K562 treated with DMSO at 1 percent for 48 hours (cell line): ENCODE data around the gene TAPBP. TPM values are rescaled to one million over a fixed set of nuclear protein-coding genes. Genes with fewer than 3 reads are reported as not detected.

Experiments
- total RNA-seq: library from RNA; unstranded; fragments of 300-600 nt; gene quantifications from 2 replicates; pipeline ENCODE4 v1.2.3, GENCODE V29; 2022; ENCODE audit warnings: low replicate concordance; ENCODE audit errors: extremely low read depth

The TAPBP gene
- 231 TPM in 1 of 2 replicates, not detected in the other for total RNA-seq

GRCh38 chr6:33313709-33314514 lies at the start of gene TAPBP:
TSS of gene TAPBP (minus strand) at chr6:33314078. CDS start at chr6:33314041, 37 bp downstream.

GRCh38 chr6:33317669-33318425 lies 4.0 kb upstream of the TAPBP start, which contains the start of gene ZBTB22:
TSS of gene ZBTB22 (minus strand) at chr6:33317744. CDS start at chr6:33316916, 828 bp downstream.

GRCh38 chr6:33298773-33299236 lies 15.1 kb downstream of the TAPBP start, which contains the start of gene RGL2:
TSS of gene RGL2 (minus strand) at chr6:33298942. CDS start at chr6:33298610, 332 bp downstream.

GRCh38 chr6:33288921-33289783 lies 24.7 kb downstream of the TAPBP start, which contains the start of the genes PFDN6 and WDR46:
TSS of gene PFDN6 (plus strand) at chr6:33289601. CDS start at chr6:33289857, 256 bp downstream.
TSS of gene WDR46 (minus strand) at chr6:33289239. CDS start at chr6:33289170, 69 bp downstream.

GRCh38 chr6:33276864-33277662 lies 36.8 kb downstream of the TAPBP start, which contains the start of gene B3GALT4:
TSS of gene B3GALT4 (plus strand) at chr6:33277123. CDS start at chr6:33277420, 297 bp downstream.

GRCh38 chr6:33271468-33272274 lies 42.2 kb downstream of the TAPBP start, which contains the start of the genes RPS18 and VPS52:
TSS of gene RPS18 (plus strand) at chr6:33272075. CDS start at chr6:33272120, 45 bp downstream.
TSS of gene VPS52 (minus strand) at chr6:33271876. CDS start at chr6:33271675, 201 bp downstream.

Other genes with a start within 250 kb of the TAPBP start
- gene HLA-DPA1, start 240.4 kb downstream of the TAPBP start, total RNA-seq = not detected in 2 replicates
- not detected in 2 replicates for gene HLA-DPB1, start 238.1 kb downstream of the TAPBP start, total RNA-seq
- gene COL11A2, start 121.6 kb downstream of the TAPBP start, total RNA-seq = not detected in 2 replicates
- not detected in 2 replicates for gene RXRB, start 113.4 kb downstream of the TAPBP start, total RNA-seq
- 245 TPM in 1 of 2 replicates, not detected in the other for gene SLC39A7, start 113.2 kb downstream of the TAPBP start, total RNA-seq
- not detected in 2 replicates for gene HSD17B8, start 109.4 kb downstream of the TAPBP start, total RNA-seq
- not detected in 2 replicates for gene RING1, start 105.6 kb downstream of the TAPBP start, total RNA-seq
- gene VPS52, start 42.2 kb downstream of the TAPBP start, total RNA-seq = not detected in 2 replicates
- 6,916 and 8,608 TPM in 2 replicates for gene RPS18, start 42.0 kb downstream of the TAPBP start, total RNA-seq
- gene B3GALT4, start 37.0 kb downstream of the TAPBP start, total RNA-seq = not detected in 2 replicates
- not detected in 2 replicates for gene WDR46, start 24.8 kb downstream of the TAPBP start, total RNA-seq
- gene PFDN6, start 24.5 kb downstream of the TAPBP start, total RNA-seq = not detected in 2 replicates
- 141 TPM in 1 of 2 replicates, not detected in the other for gene RGL2, start 15.1 kb downstream of the TAPBP start, total RNA-seq
- gene ZBTB22, start 3.7 kb upstream of the TAPBP start, total RNA-seq = not detected in 2 replicates
- gene DAXX, start 8.9 kb upstream of the TAPBP start, total RNA-seq = not detected in 2 replicates
- not detected in 2 replicates for gene KIFC1, start 77.7 kb upstream of the TAPBP start, total RNA-seq
- not detected in 2 replicates for gene PHF1, start 96.9 kb upstream of the TAPBP start, total RNA-seq
- gene CUTA, start 104.0 kb upstream of the TAPBP start, total RNA-seq = not detected in 2 replicates
- not detected in 2 replicates for gene SYNGAP1, start 106.0 kb upstream of the TAPBP start, total RNA-seq
- gene ZBTB9, start 140.5 kb upstream of the TAPBP start, total RNA-seq = not detected in 2 replicates